ENCODE measurements around the gene CD164L2. TPM values are rescaled to one million over a fixed set of nuclear protein-coding genes. Genes with fewer than 3 reads are reported as not detected.

The CD164L2 gene
- total RNA-seq, 1 donor from 2014 or later, result not detected

GRCh38 chr1:27331426-27331825 is 51.7 kb downstream of the CD164L2 start:
- FAIRE-seq (no peak), DNase-seq (ENCODE audit: low read depth) (no peak)
- Mint-ChIP-seq H3K9me3 (ENCODE audit: unreplicated experiment) (no peaks in the 10 kb centered on the region), H3K36me3 (ENCODE audit: low read depth, unreplicated experiment) (peaks cover 12% of the 10 kb centered on the region), H3K4me1 (ENCODE audit: low read depth, unreplicated experiment) (peaks cover 3% of the 10 kb centered on the region), H3K27ac (ENCODE audit: unreplicated experiment) (peak overlapping the region; percentile 26), H3K4me3 (ENCODE audit: unreplicated experiment) (no peak overlapping the region), H3K27me3 (ENCODE audit: low read depth, unreplicated experiment) (no peaks in the 10 kb centered on the region)
- Histone ChIP-seq H3K9me3 (ENCODE audit: insufficient read depth, low read depth, low read length) (no peaks in the 10 kb centered on the region), H3K36me3 (ENCODE audit: insufficient read depth, low read length) (peaks cover 25% of the 10 kb centered on the region), H3K9ac (ENCODE audit: low read length) (no peak overlapping the region), H3K4me3 (ENCODE audit: insufficient read depth, low read depth, low read length) (no peak overlapping the region), H3K4me1 (ENCODE audit: insufficient read depth, low read length) (peaks cover 4% of the 10 kb centered on the region), H2AFZ (ENCODE audit: low read depth, low read length) (no peak overlapping the region), H3K4me2 (ENCODE audit: low read length) (no peak overlapping the region), H3K27ac (ENCODE audit: low read depth, low read length) (no peak overlapping the region), H3K79me2 (ENCODE audit: insufficient read depth, low read length) (peaks cover 48% of the 10 kb centered on the region), H4K20me1 (ENCODE audit: insufficient read depth, low read length) (peaks cover 50% of the 10 kb centered on the region), H3K27me3 (ENCODE audit: insufficient read depth, low read length) (no peaks in the 10 kb centered on the region)
- no peak for TF ChIP-seq EZH2 (IDR thresholded peaks at IDR 0.05; ENCODE audit: insufficient read depth, low read length)
- TF ChIP-seq CTCF (IDR thresholded peaks at IDR 0.05; ENCODE audit: insufficient read depth, low read depth, low read length), result no peak

- H3K36me3 ChIP-seq (ENCODE audit: insufficient read depth, low read length), result peaks cover 31% of the 10 kb centered on the region
- peaks cover 54% of the 10 kb centered on the region for H3K79me2 ChIP-seq (ENCODE audit: insufficient read depth, low read length)
- H3K4me1 Mint-ChIP-seq (ENCODE audit: low read depth, unreplicated experiment), result peaks cover 3% of the 10 kb centered on the region
- no peaks in the 10 kb centered on the region for H3K9me3 Mint-ChIP-seq (ENCODE audit: unreplicated experiment)
- no peak for DNase-seq (ENCODE audit: low read depth)
- peaks cover 54% of the 10 kb centered on the region for H4K20me1 ChIP-seq (ENCODE audit: insufficient read depth, low read length)
- no peak overlapping the region for H3K4me2 ChIP-seq (ENCODE audit: low read length)
- H3K27ac Mint-ChIP-seq (ENCODE audit: unreplicated experiment), result no peak overlapping the region
- H3K27ac ChIP-seq (ENCODE audit: low read depth, low read length), result no peak overlapping the region
- no peak overlapping the region for H3K9ac ChIP-seq (ENCODE audit: low read length)
- no peaks in the 10 kb centered on the region for H3K9me3 ChIP-seq (ENCODE audit: insufficient read depth, low read depth, low read length)
- no peak overlapping the region for H2AFZ ChIP-seq (ENCODE audit: low read depth, low read length)
- H3K4me1 ChIP-seq (ENCODE audit: insufficient read depth, low read length), result peaks cover 4% of the 10 kb centered on the region
- FAIRE-seq, result no peak
- TF ChIP-seq EZH2 (IDR thresholded peaks at IDR 0.05; ENCODE audit: insufficient read depth, low read length), result no peak
- TF ChIP-seq CTCF (IDR thresholded peaks at IDR 0.05; ENCODE audit: insufficient read depth, low read depth, low read length), result no peak
- H3K27me3 ChIP-seq (ENCODE audit: insufficient read depth, low read length), result no peaks in the 10 kb centered on the region
- H3K4me3 ChIP-seq (ENCODE audit: insufficient read depth, low read depth, low read length), result no peak overlapping the region
- H3K27me3 Mint-ChIP-seq (ENCODE audit: low read depth, unreplicated experiment), result no peaks in the 10 kb centered on the region
- peaks cover 10% of the 10 kb centered on the region for H3K36me3 Mint-ChIP-seq (ENCODE audit: low read depth, unreplicated experiment)
- H3K4me3 Mint-ChIP-seq (ENCODE audit: unreplicated experiment), result no peak overlapping the region
Measured at GRCh38 chr1:27330786-27331185, 52.3 kb downstream of the CD164L2 start.

Other genes with a start within 250 kb of the CD164L2 start
- gene SLC9A1, start 228.2 kb downstream of the CD164L2 start, total RNA-seq, result 49.3 and 55.0 TPM in 2 replicates
- 18.2 and 19.7 TPM in 2 replicates for gene WDTC1, start 148.7 kb downstream of the CD164L2 start, total RNA-seq
- gene TMEM222, start 61.2 kb downstream of the CD164L2 start, total RNA-seq, result 43.8 and 46.0 TPM in 2 replicates
- gene SYTL1, start 41.3 kb downstream of the CD164L2 start, total RNA-seq, result 10.7 and 12.2 TPM in 2 replicates
- gene MAP3K6, start 16.4 kb downstream of the CD164L2 start, total RNA-seq, result 12.8 and 16.8 TPM in 2 replicates
- gene FCN3, start 8.5 kb downstream of the CD164L2 start, total RNA-seq, result not detected in 2 replicates
- gene GPR3, start 9.3 kb upstream of the CD164L2 start, total RNA-seq, result 0.75 and 0.86 TPM in 2 replicates
- gene WASF2, start 106.8 kb upstream of the CD164L2 start, total RNA-seq, result 86.9 and 88.0 TPM in 2 replicates
- 74.0 and 75.7 TPM in 2 replicates for gene AHDC1, start 220.8 kb upstream of the CD164L2 start, total RNA-seq

Data from astrocyte (in vitro differentiated cells and primary cell).